HepG2 (cell line): ENCODE results near the gene ZNF367. TPM values are rescaled to one million over a fixed set of nuclear protein-coding genes. Genes with fewer than 3 reads are reported as not detected.

Experiments
- AHR ChIP-seq: IDR thresholded peaks from 2 replicates; pipeline ENCODE4 v1.6.1; 2018; ENCODE audit warnings: missing genetic modification reagents, missing compliant biosample characterization
- ATF2 ChIP-seq: sonication (generic); formaldehyde crosslinking; IDR thresholded peaks from 2 replicates; pipeline ENCODE4 v1.4.0; 2020; ENCODE audit warnings: missing genetic modification reagents
- CC2D1A ChIP-seq: sonication (generic); formaldehyde crosslinking; IDR thresholded peaks from 2 replicates; pipeline ENCODE4 v1.8.1; 2023; ENCODE audit warnings: mild to moderate bottlenecking, missing genetic modification reagents
- FOXA3 ChIP-seq: IDR thresholded peaks from 2 replicates; pipeline ENCODE4 v1.6.1; 2016; ENCODE audit warnings: missing genetic modification reagents, missing compliant biosample characterization
- HINFP ChIP-seq: sonication (generic); formaldehyde crosslinking; IDR thresholded peaks from 2 replicates; pipeline ENCODE4 v1.4.0; 2020; ENCODE audit warnings: low read depth, mild to moderate bottlenecking, missing genetic modification reagents
- KDM2A ChIP-seq: sonication (generic); formaldehyde crosslinking; IDR thresholded peaks from 2 replicates; pipeline ENCODE4 v1.4.0; 2020; ENCODE audit warnings: low read depth, missing genetic modification reagents, borderline replicate concordance
- NRL ChIP-seq: sonication (generic); formaldehyde crosslinking; IDR thresholded peaks from 2 replicates; pipeline ENCODE4 v1.5.0; 2020; ENCODE audit warnings: missing genetic modification reagents, mild to moderate bottlenecking, moderate library complexity, borderline replicate concordance
- PHF20 ChIP-seq: sonication (generic); formaldehyde crosslinking; IDR thresholded peaks from 2 replicates; pipeline ENCODE4 v1.5.0; 2020; ENCODE audit warnings: mild to moderate bottlenecking, missing genetic modification reagents
- RXRB ChIP-seq: IDR thresholded peaks from 2 replicates; pipeline ENCODE4 v1.6.1; 2016; ENCODE audit warnings: borderline replicate concordance, missing genetic modification reagents, missing compliant biosample characterization
- SIX4 ChIP-seq: sonication (generic); formaldehyde crosslinking; IDR thresholded peaks from 2 replicates; pipeline ENCODE4 v1.4.0; 2020; ENCODE audit warnings: missing genetic modification reagents
- SMAD3 ChIP-seq: sonication (generic); formaldehyde crosslinking; IDR thresholded peaks from 2 replicates; pipeline ENCODE4 v1.4.0; 2020; ENCODE audit warnings: missing genetic modification reagents
- SRY ChIP-seq: sonication (generic); formaldehyde crosslinking; IDR thresholded peaks from 2 replicates; pipeline ENCODE4 v1.8.0; 2022; ENCODE audit warnings: mild to moderate bottlenecking, missing genetic modification reagents
- TBP ChIP-seq: sonication (generic); formaldehyde crosslinking; IDR thresholded peaks from 2 replicates; pipeline ENCODE4 v1.5.0; 2020; ENCODE audit warnings: missing genetic modification reagents
- TFAP4 ChIP-seq: sonication (generic); IDR thresholded peaks from 2 replicates; pipeline ENCODE4 v1.6.1; 2016; ENCODE audit warnings: low read depth, borderline replicate concordance
- ZNF317 ChIP-seq: sonication (generic); formaldehyde crosslinking; IDR thresholded peaks from 2 replicates; pipeline ENCODE4 v1.5.0; 2020; ENCODE audit warnings: mild to moderate bottlenecking, missing genetic modification reagents
- ZNF441 ChIP-seq: sonication (generic); formaldehyde crosslinking; IDR thresholded peaks from 2 replicates; pipeline ENCODE4 v1.7.0; 2021; ENCODE audit warnings: missing genetic modification reagents, borderline replicate concordance
- ZNF607 ChIP-seq: sonication (generic); formaldehyde crosslinking; IDR thresholded peaks from 2 replicates; pipeline ENCODE4 v1.5.1; 2020; ENCODE audit warnings: missing genetic modification reagents, mild to moderate bottlenecking, borderline replicate concordance
- ZSCAN12 ChIP-seq: sonication (generic); formaldehyde crosslinking; IDR thresholded peaks from 2 replicates; pipeline ENCODE4 v1.9.0; 2021; ENCODE audit warnings: mild to moderate bottlenecking, missing genetic modification reagents
- polyA plus RNA-seq, 8 experiments: library from polyadenylated mRNA; depleted of rRNA in 3 of 8; stranded (reverse) in 7 of 8; unstranded in 1 of 8; fragments of >200 nt; fragmentation: Illumina TruSeq in 4 of 8; extraction: Trizol in 4 of 8; gene quantifications; 2 replicates each; pipeline versions ENCODE4 v1.2.1 to v1.2.3, GENCODE V29; 2011 to 2016; ENCODE audit warnings: low read depth in 4 of 8, missing spikeins in 1 of 8, mixed read lengths in 1 of 8; ENCODE audit not compliant: insufficient read depth in 1 of 8
- total RNA-seq, 5 experiments: library from RNA; depleted of rRNA; stranded (reverse); fragments of >200 nt; fragmentation: Illumina TruSeq; extraction: Trizol; gene quantifications; 2 replicates each; pipeline ENCODE4 v1.2.3, GENCODE V29; 2016; ENCODE audit warnings: low read depth in 1 of 5
- TF ChIP-seq, protein P1 (sequence below): IDR thresholded peaks from 2 replicates; pipeline ENCODE4 v1.6.1; 2016; ENCODE audit warnings: mild to moderate bottlenecking
- TF ChIP-seq, protein P2 (sequence below): sonication (generic); formaldehyde crosslinking; IDR thresholded peaks from 2 replicates; pipeline ENCODE4 v1.4.0; 2020; ENCODE audit warnings: missing genetic modification reagents
- TF ChIP-seq, protein P3 (sequence below): IDR thresholded peaks from 2 replicates; pipeline ENCODE4 v1.6.1; 2018; ENCODE audit warnings: missing genetic modification reagents
- TF ChIP-seq, protein P4 (sequence below): sonication (generic); formaldehyde crosslinking; IDR thresholded peaks from 2 replicates; pipeline ENCODE4 v1.4.0; 2020; ENCODE audit warnings: missing genetic modification reagents; ENCODE audit errors: not compliant biosample characterization

ZNF367 gene
- total and polyA plus RNA-seq, 2 of the 13 experiments (the other 11 are each of a cell fraction or from before 2014, with no cell fraction given), result 2.9 to 7.7 TPM

GRCh38 chr9:96429732-96430131, 11.6 kb upstream of the ZNF367 start (continued):
- TF ChIP-seq, protein P1, sequence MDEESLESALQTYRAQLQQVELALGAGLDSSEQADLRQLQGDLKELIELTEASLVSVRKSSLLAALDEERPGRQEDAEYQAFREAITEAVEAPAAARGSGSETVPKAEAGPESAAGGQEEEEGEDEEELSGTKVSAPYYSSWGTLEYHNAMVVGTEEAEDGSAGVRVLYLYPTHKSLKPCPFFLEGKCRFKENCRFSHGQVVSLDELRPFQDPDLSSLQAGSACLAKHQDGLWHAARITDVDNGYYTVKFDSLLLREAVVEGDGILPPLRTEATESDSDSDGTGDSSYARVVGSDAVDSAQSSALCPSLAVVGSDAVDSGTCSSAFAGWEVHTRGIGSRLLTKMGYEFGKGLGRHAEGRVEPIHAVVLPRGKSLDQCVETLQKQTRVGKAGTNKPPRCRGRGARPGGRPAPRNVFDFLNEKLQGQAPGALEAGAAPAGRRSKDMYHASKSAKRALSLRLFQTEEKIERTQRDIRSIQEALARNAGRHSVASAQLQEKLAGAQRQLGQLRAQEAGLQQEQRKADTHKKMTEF (CRISPR knock-in tag), result 0 out of 2 replicates have a peak, but pooled peaks have one; percentile 35
- TF ChIP-seq ZNF441 (CRISPR knock-in tag), result no peak
- no peak for TF ChIP-seq ZNF607
- TF ChIP-seq KDM2A, result no peak
- no peak for TF ChIP-seq TFAP4
- no peak for TF ChIP-seq CC2D1A (CRISPR knock-in tag)
- no peak for TF ChIP-seq PHF20 (CRISPR knock-in tag)
- no peak for TF ChIP-seq HINFP (CRISPR knock-in tag)
- TF ChIP-seq NRL (CRISPR knock-in tag), result no peak
- TF ChIP-seq FOXA3, result peak; percentile 59
- TF ChIP-seq, protein P2, sequence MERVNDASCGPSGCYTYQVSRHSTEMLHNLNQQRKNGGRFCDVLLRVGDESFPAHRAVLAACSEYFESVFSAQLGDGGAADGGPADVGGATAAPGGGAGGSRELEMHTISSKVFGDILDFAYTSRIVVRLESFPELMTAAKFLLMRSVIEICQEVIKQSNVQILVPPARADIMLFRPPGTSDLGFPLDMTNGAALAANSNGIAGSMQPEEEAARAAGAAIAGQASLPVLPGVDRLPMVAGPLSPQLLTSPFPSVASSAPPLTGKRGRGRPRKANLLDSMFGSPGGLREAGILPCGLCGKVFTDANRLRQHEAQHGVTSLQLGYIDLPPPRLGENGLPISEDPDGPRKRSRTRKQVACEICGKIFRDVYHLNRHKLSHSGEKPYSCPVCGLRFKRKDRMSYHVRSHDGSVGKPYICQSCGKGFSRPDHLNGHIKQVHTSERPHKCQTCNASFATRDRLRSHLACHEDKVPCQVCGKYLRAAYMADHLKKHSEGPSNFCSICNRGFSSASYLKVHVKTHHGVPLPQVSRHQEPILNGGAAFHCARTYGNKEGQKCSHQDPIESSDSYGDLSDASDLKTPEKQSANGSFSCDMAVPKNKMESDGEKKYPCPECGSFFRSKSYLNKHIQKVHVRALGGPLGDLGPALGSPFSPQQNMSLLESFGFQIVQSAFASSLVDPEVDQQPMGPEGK (CRISPR knock-in tag), result no peak
- TF ChIP-seq SMAD3, result no peak
- no peak for TF ChIP-seq TBP (CRISPR knock-in tag)
- peak; percentile 22; the same call in 1 of the 2 replicates for TF ChIP-seq RXRB (CRISPR knock-in tag)
- TF ChIP-seq, protein P3, sequence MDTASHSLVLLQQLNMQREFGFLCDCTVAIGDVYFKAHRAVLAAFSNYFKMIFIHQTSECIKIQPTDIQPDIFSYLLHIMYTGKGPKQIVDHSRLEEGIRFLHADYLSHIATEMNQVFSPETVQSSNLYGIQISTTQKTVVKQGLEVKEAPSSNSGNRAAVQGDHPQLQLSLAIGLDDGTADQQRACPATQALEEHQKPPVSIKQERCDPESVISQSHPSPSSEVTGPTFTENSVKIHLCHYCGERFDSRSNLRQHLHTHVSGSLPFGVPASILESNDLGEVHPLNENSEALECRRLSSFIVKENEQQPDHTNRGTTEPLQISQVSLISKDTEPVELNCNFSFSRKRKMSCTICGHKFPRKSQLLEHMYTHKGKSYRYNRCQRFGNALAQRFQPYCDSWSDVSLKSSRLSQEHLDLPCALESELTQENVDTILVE (CRISPR knock-in tag), result no peak
- no peak for TF ChIP-seq ZSCAN12 (CRISPR knock-in tag)
- no peak for TF ChIP-seq ATF2
- TF ChIP-seq SRY, result no peak
- TF ChIP-seq, protein P4, sequence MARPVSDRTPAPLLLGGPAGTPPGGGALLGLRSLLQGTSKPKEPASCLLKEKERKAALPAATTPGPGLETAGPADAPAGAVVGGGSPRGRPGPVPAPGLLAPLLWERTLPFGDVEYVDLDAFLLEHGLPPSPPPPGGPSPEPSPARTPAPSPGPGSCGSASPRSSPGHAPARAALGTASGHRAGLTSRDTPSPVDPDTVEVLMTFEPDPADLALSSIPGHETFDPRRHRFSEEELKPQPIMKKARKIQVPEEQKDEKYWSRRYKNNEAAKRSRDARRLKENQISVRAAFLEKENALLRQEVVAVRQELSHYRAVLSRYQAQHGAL, result no peak
- TF ChIP-seq ZNF317 (CRISPR knock-in tag), result no peak
- no peak for TF ChIP-seq SIX4 (CRISPR knock-in tag)
- no peak for TF ChIP-seq AHR
